ENCODE measurements around the gene GPR42.

- TF ChIP-seq, protein P1, sequence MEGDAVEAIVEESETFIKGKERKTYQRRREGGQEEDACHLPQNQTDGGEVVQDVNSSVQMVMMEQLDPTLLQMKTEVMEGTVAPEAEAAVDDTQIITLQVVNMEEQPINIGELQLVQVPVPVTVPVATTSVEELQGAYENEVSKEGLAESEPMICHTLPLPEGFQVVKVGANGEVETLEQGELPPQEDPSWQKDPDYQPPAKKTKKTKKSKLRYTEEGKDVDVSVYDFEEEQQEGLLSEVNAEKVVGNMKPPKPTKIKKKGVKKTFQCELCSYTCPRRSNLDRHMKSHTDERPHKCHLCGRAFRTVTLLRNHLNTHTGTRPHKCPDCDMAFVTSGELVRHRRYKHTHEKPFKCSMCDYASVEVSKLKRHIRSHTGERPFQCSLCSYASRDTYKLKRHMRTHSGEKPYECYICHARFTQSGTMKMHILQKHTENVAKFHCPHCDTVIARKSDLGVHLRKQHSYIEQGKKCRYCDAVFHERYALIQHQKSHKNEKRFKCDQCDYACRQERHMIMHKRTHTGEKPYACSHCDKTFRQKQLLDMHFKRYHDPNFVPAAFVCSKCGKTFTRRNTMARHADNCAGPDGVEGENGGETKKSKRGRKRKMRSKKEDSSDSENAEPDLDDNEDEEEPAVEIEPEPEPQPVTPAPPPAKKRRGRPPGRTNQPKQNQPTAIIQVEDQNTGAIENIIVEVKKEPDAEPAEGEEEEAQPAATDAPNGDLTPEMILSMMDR (IDR thresholded peaks at IDR 0.05): no peak
- TF ChIP-seq POLR2A (IDR thresholded peaks at IDR 0.05) (no peak), EP300 (IDR thresholded peaks at IDR 0.05) (no peak), POLR2AphosphoS5 (IDR thresholded peaks at IDR 0.05) (no peak)
These were observed 20.3 kb upstream of the GPR42 start for GRCh38 chr19:35350591-35350990.

Measured in suprapubic skin (tissue), 4 donors.